ENCODE results near the gene GPRC5B. TPM values are rescaled to one million over a fixed set of nuclear protein-coding genes. Genes with fewer than 3 reads are reported as not detected.

GPRC5B gene
- polyA plus RNA-seq, 6 donors from 2014 or later, result not detected

DNA sequence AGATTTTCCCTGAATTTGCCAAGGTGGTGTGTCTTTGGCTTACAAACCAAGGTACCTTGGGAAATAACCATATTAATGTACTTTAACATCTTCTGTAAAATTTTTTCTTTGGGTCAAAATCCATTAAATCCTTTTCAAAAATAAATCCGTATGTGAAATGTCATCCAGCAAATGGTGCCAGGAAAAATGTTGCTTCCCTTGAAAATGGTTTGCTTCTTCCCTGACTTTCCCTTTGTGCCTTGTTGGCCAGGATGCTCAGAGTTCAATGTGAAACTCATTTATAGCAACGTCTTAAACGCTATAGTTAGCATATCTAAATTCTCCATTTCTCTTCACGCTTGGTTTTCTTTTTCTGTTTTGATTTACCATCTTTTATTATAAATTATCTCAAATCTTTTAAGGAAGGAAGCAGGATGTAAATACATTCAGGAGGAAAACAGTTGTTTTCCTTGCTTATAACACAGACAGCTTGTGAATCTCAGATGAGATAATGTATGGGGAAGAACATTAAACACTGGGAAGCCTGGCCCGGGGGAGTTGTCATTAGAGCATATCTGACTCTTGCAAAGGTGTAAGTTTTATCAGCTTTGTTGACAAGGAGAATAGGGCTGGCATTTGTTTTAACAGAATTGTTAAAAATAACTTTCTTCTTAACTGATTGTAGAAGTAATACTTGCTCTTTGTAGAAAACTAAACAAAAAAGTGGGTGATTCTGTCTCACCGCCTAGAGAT is 42.1 kb downstream of the GPRC5B start:
- Mint-ChIP-seq H3K27ac (no peak overlapping the region), H3K36me3 (no peaks in the 10 kb centered on the region), H3K9me3 (no peaks in the 10 kb centered on the region), H3K4me3 (no peak overlapping the region), H3K27me3 (peaks cover 0 to 5% (median 3%) of the 10 kb centered on the region in 3 donors), H3K4me1 (no peaks in the 10 kb centered on the region)
- no peak for DNase-seq
- no peak for ATAC-seq (ENCODE audit: low read depth in 2 of 2)

DNA sequence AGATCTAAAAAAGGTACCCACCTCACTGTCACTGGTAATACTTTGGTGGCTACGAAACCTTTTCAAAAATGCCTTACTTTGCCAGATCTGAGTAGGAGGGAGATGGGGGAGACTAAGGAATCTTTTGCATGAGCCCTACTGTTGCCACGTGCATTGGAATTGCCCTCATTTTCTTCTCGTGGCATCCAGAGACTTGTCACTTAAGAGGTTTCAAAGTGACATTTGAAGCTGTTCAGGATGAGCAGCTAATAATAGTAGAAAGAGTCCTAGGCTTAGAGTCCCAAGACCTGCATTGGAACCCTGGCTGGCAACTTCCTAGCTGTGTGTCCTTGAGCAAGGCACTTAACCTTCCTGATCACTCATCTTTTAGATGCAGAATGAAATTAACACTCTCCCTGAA is 43.5 kb downstream of the GPRC5B start:
- Mint-ChIP-seq H3K27ac (no peak overlapping the region), H3K4me3 (no peak overlapping the region), H3K9me3 (no peaks in the 10 kb centered on the region), H3K36me3 (no peaks in the 10 kb centered on the region), H3K4me1 (peaks cover 0 to 3% (median 0%) of the 10 kb centered on the region in 3 donors), H3K27me3 (no peaks in the 10 kb centered on the region)
- no peak for ATAC-seq (ENCODE audit: low read depth in 2 of 2)
- DNase-seq, result no peak

DNA sequence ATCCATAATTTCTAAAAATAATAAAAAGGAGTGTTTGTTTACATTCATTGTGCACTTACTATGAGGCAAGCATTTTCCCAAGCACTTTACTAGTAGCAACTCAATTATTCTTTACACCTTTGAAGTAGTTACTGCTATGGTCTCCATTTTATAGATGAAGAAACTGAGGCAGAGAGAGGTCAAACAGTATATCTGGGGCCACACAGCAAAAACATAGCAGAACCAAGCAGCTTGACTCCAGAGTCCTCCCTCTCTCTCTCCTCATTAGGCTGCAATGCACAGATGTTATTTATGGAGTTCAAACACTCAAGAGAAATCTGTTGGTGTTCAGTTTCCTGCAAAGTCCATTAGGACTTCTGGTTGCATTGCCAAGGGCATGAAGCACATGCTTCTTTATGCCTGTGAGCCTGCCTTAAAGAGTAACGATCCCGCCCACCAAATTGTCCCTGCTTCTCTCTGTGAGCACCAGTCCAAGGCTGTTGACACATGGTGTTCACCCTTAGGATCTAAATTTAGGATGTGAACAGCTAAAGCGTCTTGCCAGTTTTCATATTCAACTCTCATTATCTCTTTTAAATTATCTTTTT is 44.0 kb downstream of the GPRC5B start:
- Mint-ChIP-seq H3K9me3 (no peaks in the 10 kb centered on the region), H3K36me3 (no peaks in the 10 kb centered on the region), H3K27ac (no peak overlapping the region), H3K4me1 (peaks cover 0 to 3% (median 0%) of the 10 kb centered on the region in 3 donors), H3K4me3 (no peak overlapping the region), H3K27me3 (no peaks in the 10 kb centered on the region)
- no peak for ATAC-seq (ENCODE audit: low read depth in 2 of 2)
- DNase-seq, result no peak

DNA sequence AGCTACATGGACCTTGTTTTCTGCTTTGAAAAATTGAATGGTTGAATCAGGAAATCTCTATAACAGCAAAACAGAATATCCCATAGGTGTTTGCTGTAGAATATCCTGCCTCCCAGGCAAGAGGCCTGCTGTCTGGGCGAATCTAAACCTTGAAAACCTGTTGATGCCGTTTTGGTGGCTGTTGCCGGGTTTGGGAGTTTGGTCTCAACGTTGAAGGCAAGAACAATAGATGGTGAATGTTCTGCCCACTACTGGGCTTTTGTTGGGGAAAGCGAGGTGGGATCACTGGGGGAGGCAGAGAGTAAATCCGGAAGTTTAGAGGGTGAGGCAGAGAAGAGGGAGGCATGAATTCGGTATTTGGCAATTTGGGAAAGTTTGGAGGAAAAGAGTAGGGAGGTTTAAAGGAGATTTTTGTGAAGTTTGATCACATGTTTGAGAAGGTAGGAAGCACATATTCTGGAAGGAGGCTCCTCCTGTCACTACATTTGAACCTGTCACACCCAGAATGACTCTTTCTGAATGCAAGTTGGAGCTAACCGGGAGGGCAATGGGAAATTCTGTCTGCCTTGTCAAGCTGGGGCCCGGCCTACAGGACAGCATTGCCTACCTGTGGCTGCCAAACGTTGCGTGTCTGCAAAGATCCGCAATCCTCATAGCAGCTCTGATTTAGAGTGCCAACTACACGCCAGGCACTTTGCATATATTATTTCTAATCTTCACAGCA is 46.5 kb downstream of the GPRC5B start:
- no peak overlapping the region for H3K27ac Mint-ChIP-seq
- peaks cover 0 to 3% (median 0%) of the 10 kb centered on the region in 3 donors for H3K4me1 Mint-ChIP-seq
- ATAC-seq (ENCODE audit: low read depth in 2 of 2), result no peak
- no peaks in the 10 kb centered on the region for H3K27me3 Mint-ChIP-seq
- no peak overlapping the region for H3K4me3 Mint-ChIP-seq
- no peaks in the 10 kb centered on the region for H3K9me3 Mint-ChIP-seq
- DNase-seq, result no peak
- H3K36me3 Mint-ChIP-seq, result no peaks in the 10 kb centered on the region

DNA sequence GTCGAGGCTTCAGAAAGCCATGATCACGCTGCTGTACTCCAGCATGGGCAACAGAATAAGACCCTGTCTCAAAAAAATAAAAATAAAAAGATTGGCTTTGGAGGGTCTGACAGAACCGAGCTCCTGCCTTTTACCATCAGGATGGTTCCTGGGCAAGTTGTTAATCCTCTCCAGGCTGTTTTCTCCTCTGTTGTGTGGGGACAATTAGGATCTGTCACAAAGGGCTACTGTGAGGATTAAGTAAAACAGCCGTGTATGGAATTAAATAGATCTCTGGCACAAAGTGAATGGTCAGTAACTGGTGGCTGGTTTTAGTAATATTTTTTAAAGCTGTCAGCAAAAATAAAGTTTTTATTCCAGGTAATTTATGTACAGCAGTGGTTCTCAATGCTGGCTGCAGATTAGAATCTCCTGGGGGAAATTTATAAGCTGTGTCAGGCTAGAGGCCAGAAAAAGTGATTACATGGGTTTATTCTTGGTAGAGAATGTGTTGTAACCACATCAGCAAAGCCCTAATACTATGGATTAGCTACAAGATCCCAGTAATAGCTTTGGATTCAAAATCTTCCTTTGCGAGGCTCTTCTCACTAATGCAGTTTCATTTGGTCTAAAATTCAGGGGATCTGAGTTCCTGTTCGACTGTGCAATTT is 47.2 kb downstream of the GPRC5B start:
- H3K27ac Mint-ChIP-seq, result no peak overlapping the region
- peaks cover 0 to 3% (median 0%) of the 10 kb centered on the region in 3 donors for H3K4me1 Mint-ChIP-seq
- no peak overlapping the region for H3K4me3 Mint-ChIP-seq
- DNase-seq (no peak), ATAC-seq (ENCODE audit: low read depth in 2 of 2) (no peak)
- H3K36me3 Mint-ChIP-seq, result no peaks in the 10 kb centered on the region
- no peaks in the 10 kb centered on the region for H3K9me3 Mint-ChIP-seq
- no peaks in the 10 kb centered on the region for H3K27me3 Mint-ChIP-seq

DNA sequence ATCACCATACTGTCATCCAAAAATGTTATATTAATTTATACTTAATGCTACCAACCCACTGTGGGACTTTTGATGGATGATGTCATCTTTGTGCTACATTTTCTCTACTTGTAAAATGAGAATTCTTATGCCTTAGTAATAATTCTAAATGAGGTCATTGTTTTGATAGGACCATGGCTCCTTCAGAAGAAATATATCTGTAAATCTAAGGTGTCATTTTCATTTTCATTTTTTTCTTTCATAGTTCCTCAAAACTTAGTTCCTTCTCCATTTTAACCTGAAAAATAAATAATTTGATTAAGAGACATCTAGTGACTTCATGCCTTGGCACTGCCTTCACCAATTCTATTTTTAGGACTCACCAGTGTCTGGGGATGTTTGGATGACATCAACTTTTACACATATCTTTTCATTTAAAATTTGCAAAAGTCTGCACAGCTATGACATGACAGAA is 48.7 kb downstream of the GPRC5B start:
- Mint-ChIP-seq H3K4me1 (peaks cover 0 to 7% (median 0%) of the 10 kb centered on the region in 3 donors), H3K27me3 (no peaks in the 10 kb centered on the region), H3K9me3 (no peaks in the 10 kb centered on the region), H3K36me3 (no peaks in the 10 kb centered on the region), H3K27ac (peak overlapping the region in 1 of 6 donors; percentile 5), H3K4me3 (no peak overlapping the region)
- peak; percentile 25 to 36 for ATAC-seq (ENCODE audit: low read depth in 2 of 2)
- DNase-seq, result no peak

DNA sequence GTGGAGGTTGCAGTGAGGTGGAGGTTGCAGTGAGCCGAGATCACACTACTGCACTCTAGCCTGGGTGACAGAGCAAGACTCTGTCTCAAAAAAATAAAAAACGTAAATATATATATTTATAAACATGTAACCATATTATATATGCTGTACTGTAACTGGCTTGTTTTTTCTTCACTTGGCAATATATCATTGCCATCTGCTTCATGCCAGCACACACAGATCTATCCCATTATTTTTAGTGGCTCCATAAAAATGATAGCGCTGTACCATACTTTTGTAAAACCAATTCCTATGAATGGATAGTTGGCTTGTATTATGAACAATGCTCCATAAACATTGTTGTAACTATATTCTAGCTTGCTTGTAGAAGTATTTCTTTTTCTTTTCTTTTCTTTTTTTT is 49.5 kb downstream of the GPRC5B start:
- H3K27ac Mint-ChIP-seq, result no peak overlapping the region
- DNase-seq (no peak), ATAC-seq (ENCODE audit: low read depth in 2 of 2) (no peak)
- no peaks in the 10 kb centered on the region for H3K9me3 Mint-ChIP-seq
- no peaks in the 10 kb centered on the region for H3K36me3 Mint-ChIP-seq
- H3K4me3 Mint-ChIP-seq, result no peak overlapping the region
- no peaks in the 10 kb centered on the region for H3K27me3 Mint-ChIP-seq
- peaks cover 0 to 10% (median 0%) of the 10 kb centered on the region in 3 donors for H3K4me1 Mint-ChIP-seq

DNA sequence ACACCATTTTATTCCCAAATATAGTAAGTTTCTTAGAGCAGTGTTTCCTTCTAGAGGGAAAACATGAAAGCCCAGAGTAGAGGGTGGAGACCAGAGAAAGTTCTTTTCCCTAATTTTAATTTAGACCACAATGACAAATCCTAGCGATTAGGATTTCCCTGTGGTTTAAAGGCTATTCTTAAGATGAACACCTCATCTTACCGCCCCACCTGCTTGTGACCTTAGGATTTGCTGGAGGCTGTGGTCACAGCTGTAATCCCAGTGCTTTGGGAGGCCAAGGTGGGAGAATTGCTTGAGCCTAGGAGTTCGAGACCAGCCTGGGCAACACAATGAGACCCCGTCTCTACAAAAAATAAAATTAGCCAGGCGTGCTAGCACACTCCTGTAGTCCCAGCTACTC is 51.1 kb downstream of the GPRC5B start:
- ATAC-seq (ENCODE audit: low read depth in 2 of 2), result no peak
- H3K4me1 Mint-ChIP-seq, result peaks cover 0 to 10% (median 0%) of the 10 kb centered on the region in 3 donors
- H3K27me3 Mint-ChIP-seq, result no peaks in the 10 kb centered on the region
- no peak overlapping the region for H3K4me3 Mint-ChIP-seq
- no peaks in the 10 kb centered on the region for H3K9me3 Mint-ChIP-seq
- no peak for DNase-seq
- H3K36me3 Mint-ChIP-seq, result no peaks in the 10 kb centered on the region
- no peak overlapping the region for H3K27ac Mint-ChIP-seq

DNA sequence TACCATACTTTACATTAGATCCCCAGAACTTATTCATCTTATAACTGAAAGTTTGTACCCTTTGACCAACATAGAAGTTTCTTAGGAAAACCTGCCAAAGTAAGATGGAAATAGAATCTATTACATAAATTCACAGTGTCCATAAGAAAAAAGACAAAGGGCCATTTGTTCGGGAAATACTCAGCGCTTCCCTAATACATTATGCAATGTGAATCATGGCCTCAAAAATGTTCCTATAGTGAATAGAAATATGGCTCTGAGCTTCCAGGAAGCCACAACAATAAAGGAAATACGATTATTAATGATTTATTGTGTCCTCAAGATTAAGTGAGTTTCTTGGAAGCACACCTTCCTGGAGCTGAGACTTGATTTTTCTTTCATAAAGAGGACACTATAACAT is 51.5 kb downstream of the GPRC5B start:
- no peak for ATAC-seq (ENCODE audit: low read depth in 2 of 2)
- Mint-ChIP-seq H3K27ac (no peak overlapping the region), H3K27me3 (no peaks in the 10 kb centered on the region), H3K36me3 (no peaks in the 10 kb centered on the region), H3K4me1 (peaks cover 0 to 10% (median 0%) of the 10 kb centered on the region in 3 donors), H3K4me3 (no peak overlapping the region), H3K9me3 (no peaks in the 10 kb centered on the region)
- no peak for DNase-seq

DNA sequence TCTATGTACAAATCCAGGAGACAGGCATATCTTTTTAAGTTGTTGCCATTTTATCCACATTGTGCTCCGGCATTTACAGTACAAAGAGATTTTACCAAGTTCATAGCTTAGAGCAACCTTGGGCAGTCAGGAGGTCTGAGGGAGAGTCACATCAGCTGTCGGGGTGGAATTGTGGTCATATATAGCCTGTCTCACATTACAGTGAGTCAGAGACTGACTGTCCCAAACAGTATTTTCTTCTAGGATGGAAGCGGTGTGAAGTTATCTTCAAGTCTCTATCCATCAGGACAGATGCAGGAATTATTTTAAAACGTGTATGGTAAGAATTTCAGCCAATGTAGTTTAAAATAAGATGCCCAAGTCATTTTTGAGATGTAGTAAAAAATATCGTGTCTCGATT is 53.0 kb downstream of the GPRC5B start:
- DNase-seq (no peak), ATAC-seq (ENCODE audit: low read depth in 2 of 2) (no peak)
- Mint-ChIP-seq H3K36me3 (no peaks in the 10 kb centered on the region), H3K27me3 (no peaks in the 10 kb centered on the region), H3K4me3 (no peak overlapping the region), H3K27ac (no peak overlapping the region), H3K9me3 (no peaks in the 10 kb centered on the region), H3K4me1 (peaks cover 0 to 9% (median 0%) of the 10 kb centered on the region in 3 donors)

DNA sequence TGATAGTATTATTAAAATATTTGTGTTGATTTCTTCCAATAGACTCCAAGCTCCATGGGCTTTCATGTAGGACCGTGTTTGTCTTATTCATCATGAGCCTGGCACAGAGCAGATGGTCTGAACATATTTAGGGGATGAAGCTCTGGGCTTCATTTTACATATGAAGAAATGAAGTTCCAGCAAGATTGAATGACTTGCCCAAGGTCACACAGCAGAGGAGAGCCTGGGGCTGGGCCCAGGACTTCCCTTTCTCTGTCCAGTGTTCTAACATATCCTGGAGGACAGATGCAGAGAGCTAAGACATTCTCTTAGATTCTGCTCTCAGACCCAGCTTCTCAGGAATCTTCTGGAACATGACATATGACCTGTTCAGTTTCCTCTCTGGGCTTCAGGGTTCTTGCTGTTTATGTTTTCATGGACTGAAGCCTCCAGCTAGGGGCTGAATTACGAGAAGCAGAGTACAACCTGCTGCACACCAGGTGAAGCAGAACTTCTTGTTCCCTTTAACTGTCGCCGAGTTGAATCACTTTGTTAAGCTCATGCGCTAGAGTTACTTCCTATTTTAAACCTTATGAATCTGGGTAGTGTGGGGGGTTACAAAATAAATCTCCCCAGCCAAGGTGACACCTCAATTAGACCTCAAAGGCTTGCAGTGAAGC is 53.6 kb downstream of the GPRC5B start:
- Mint-ChIP-seq H3K36me3 (no peaks in the 10 kb centered on the region), H3K27me3 (no peaks in the 10 kb centered on the region), H3K4me1 (peaks cover 0 to 7% (median 0%) of the 10 kb centered on the region in 3 donors), H3K4me3 (no peak overlapping the region), H3K9me3 (no peaks in the 10 kb centered on the region), H3K27ac (no peak overlapping the region)
- ATAC-seq (ENCODE audit: low read depth in 2 of 2), result peak in 1 of 2 donors; percentile 43
- DNase-seq, result no peak

DNA sequence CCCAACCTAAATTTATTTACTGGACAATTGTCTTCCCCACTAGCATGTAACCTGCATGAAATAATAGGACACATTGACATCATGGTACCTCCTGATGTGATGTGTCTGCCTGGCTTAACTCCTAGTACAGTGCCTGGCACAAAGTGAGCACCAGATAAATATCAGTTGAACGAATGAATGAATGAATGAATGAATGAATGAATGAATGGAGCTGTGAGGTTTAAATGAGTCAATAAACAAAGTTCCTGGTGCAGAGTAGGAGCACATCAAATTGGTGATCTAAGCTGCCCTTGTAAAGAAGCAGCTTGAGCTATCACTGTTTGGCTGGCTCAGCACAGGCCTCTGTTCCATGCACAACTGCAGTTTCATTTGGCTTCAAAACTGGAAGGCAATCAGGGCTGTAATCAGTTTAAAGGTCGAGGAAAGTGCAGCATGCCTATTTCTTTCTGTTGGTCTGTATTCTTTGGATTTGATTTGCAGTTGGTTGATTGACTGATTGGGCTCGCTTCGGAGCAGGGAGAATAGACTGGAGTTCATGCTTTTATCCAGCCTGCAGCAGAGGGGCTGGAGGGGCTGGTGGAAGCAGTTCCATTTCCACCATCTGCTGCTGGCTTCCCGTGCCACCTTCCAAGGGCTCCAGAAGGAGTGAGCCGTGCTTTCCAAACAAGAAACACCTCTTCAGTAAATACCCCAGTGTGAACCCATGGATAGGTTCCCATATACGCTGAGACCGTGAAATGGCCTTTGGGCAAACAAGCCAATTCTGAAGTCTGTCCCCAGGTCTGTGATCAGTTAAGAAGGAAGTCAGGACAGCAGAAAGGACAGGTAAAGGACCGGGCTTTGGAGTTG is 54.6 kb downstream of the GPRC5B start:
- H3K27me3 Mint-ChIP-seq, result no peaks in the 10 kb centered on the region
- ATAC-seq (ENCODE audit: low read depth in 2 of 2), result no peak
- no peak overlapping the region for H3K27ac Mint-ChIP-seq
- no peaks in the 10 kb centered on the region for H3K36me3 Mint-ChIP-seq
- peaks cover 0 to 7% (median 0%) of the 10 kb centered on the region in 3 donors for H3K4me1 Mint-ChIP-seq
- H3K9me3 Mint-ChIP-seq, result no peaks in the 10 kb centered on the region
- DNase-seq, result no peak
- no peak overlapping the region for H3K4me3 Mint-ChIP-seq

Measured in naive B cell (primary cell).